ENCODE data around the gene LDHA. TPM values are rescaled to one million over a fixed set of nuclear protein-coding genes. Genes with fewer than 3 reads are reported as not detected.
"Not testable (repeated sequence)": the region's sequence is repeated elsewhere in the genome, so short reads cannot be mapped to it uniquely, and the experiment has no call there.

LDHA gene
- polyA plus RNA-seq, 1 experiment, result 946 TPM

GRCh38 chr11:18397921-18398320 is 3.6 kb downstream of the LDHA start:
- no peak overlapping the region for H3K4me3 ChIP-seq (ENCODE audit: low read depth, low read length)
- H3K36me3 ChIP-seq (ENCODE audit: control insufficient read depth, insufficient read depth, low read length), result peaks cover 21% of the 10 kb centered on the region
- TF ChIP-seq CTCF (IDR thresholded peaks at IDR 0.05; ENCODE audit: insufficient read depth, low read depth, low read length), result no peak
- DNase-seq (ENCODE audit: low read depth), result no peak
- no peaks in the 10 kb centered on the region for H3K27me3 ChIP-seq (ENCODE audit: control insufficient read depth, insufficient read depth, low read length)
- CTCF ChIA-PET, result interaction anchor here (1.0 kb wide), 1 partner anchor 96 kb away, joined by 3 read pairs; no protein-coding TSS in a partner anchor
- POLR2A ChIA-PET, result interaction anchor here (0.7 kb wide), 1 partner anchor 51 kb away, joined by 4 read pairs; no protein-coding TSS in a partner anchor

GRCh38 chr11:18401077-18401476 is 6.7 kb downstream of the LDHA start:
- CTCF ChIA-PET, result interaction anchor here (0.6 to 1.6 kb wide), 3 partner anchors 9 to 67 kb away, joined by 3 to 6 read pairs (median 3); no protein-coding TSS in a partner anchor
- peaks cover 25% of the 10 kb centered on the region for H3K36me3 ChIP-seq (ENCODE audit: control insufficient read depth, insufficient read depth, low read length)

GRCh38 chr11:18404062-18404461 is 9.7 kb downstream of the LDHA start:
- CTCF ChIA-PET, result no interaction called here
- Histone ChIP-seq H3K4me3 (ENCODE audit: low read depth, low read length) (no peak overlapping the region), H3K36me3 (ENCODE audit: control insufficient read depth, insufficient read depth, low read length) (peaks cover 21% of the 10 kb centered on the region), H3K27me3 (ENCODE audit: control insufficient read depth, insufficient read depth, low read length) (no peaks in the 10 kb centered on the region)
- DNase-seq (ENCODE audit: low read depth), result no peak
- no peak for TF ChIP-seq CTCF (IDR thresholded peaks at IDR 0.05; ENCODE audit: insufficient read depth, low read depth, low read length)
- POLR2A ChIA-PET, result no interaction called here

More at GRCh38 chr11:18401077-18401476, 6.7 kb downstream of the LDHA start:
- H3K27me3 ChIP-seq (ENCODE audit: control insufficient read depth, insufficient read depth, low read length); H3K4me3 ChIP-seq (ENCODE audit: low read depth, low read length); DNase-seq (ENCODE audit: low read depth): not testable (repeated sequence)
- POLR2A ChIA-PET, result interaction anchor here (0.6 kb wide), 1 partner anchor 155 kb away, joined by 3 read pairs; no protein-coding TSS in a partner anchor

- CTCF ChIA-PET; POLR2A ChIA-PET; DNase-seq (ENCODE audit: low read depth); H3K36me3 ChIP-seq (ENCODE audit: control insufficient read depth, insufficient read depth, low read length); H3K27me3 ChIP-seq (ENCODE audit: control insufficient read depth, insufficient read depth, low read length); H3K4me3 ChIP-seq (ENCODE audit: low read depth, low read length): not testable (repeated sequence)
Measured at GRCh38 chr11:18407400-18407799, 13.0 kb downstream of the LDHA start.

GRCh38 chr11:18408558-18409291 is 14.4 kb downstream of the LDHA start:
- Histone ChIP-seq H3K27me3 (ENCODE audit: control insufficient read depth, insufficient read depth, low read length) (no peaks in the 10 kb centered on the region), H3K4me3 (ENCODE audit: low read depth, low read length) (no peak overlapping the region), H3K36me3 (ENCODE audit: control insufficient read depth, insufficient read depth, low read length) (peaks cover 5% of the 10 kb centered on the region)
- CTCF ChIA-PET, result interaction anchor here (0.7 kb wide), 1 partner anchor 1319 kb away, joined by 3 read pairs; no protein-coding TSS in a partner anchor
- TF ChIP-seq CTCF (IDR thresholded peaks at IDR 0.05; ENCODE audit: insufficient read depth, low read depth, low read length), result no peak
- POLR2A ChIA-PET, result interaction anchor here (1.0 kb wide), 1 partner anchor 13 kb away, joined by 5 read pairs; no protein-coding TSS in a partner anchor
- no peak for DNase-seq (ENCODE audit: low read depth)

GRCh38 chr11:18416459-18416858 is 22.1 kb downstream of the LDHA start:
- POLR2A ChIA-PET, result no interaction called here
- no peak for DNase-seq (ENCODE audit: low read depth)

More at GRCh38 chr11:18416459-18416858, 22.1 kb downstream of the LDHA start:
- CTCF ChIA-PET, result no interaction called here
- Histone ChIP-seq H3K36me3 (ENCODE audit: control insufficient read depth, insufficient read depth, low read length) (no peaks in the 10 kb centered on the region), H3K27me3 (ENCODE audit: control insufficient read depth, insufficient read depth, low read length) (no peaks in the 10 kb centered on the region), H3K4me3 (ENCODE audit: low read depth, low read length) (no peak overlapping the region)
- no peak for TF ChIP-seq CTCF (IDR thresholded peaks at IDR 0.05; ENCODE audit: insufficient read depth, low read depth, low read length)
